H9 (cell line): ENCODE data around the gene IDH2. TPM values are rescaled to one million over a fixed set of nuclear protein-coding genes. Genes with fewer than 3 reads are reported as not detected.

Experiments used
- DNase-seq: peaks from one replicate; pipeline ENCODE4 v3.0.0-alpha.2; 2017
- H2AFZ ChIP-seq: one replicate; pipeline ENCODE4 v1.6.1; 2013; ENCODE audit warnings: mild to moderate bottlenecking, low read length, control low read depth, moderate library complexity
- H2AK5ac ChIP-seq: 2 replicates; pipeline ENCODE4 v1.6.1; 2013; ENCODE audit warnings: low read length, control low read depth, mixed read lengths; ENCODE audit not compliant: insufficient read length
- H2BK120ac ChIP-seq: one replicate; pipeline ENCODE4 v1.6.1; 2013; ENCODE audit warnings: low read depth, mild to moderate bottlenecking, low read length, control low read depth, inconsistent platforms; ENCODE audit not compliant: poor library complexity, severe bottlenecking
- H2BK12ac ChIP-seq: 2 replicates; pipeline ENCODE4 v1.6.1; 2013; ENCODE audit warnings: low read length, control low read depth, mixed read lengths, low read depth; ENCODE audit not compliant: insufficient read length
- H2BK15ac ChIP-seq: 2 replicates; pipeline ENCODE4 v1.6.1; 2013; ENCODE audit warnings: low read depth, low read length, control low read depth
- H2BK20ac ChIP-seq: one replicate; pipeline ENCODE4 v1.6.1; 2013; ENCODE audit warnings: low read depth, mild to moderate bottlenecking, low read length, control low read depth, inconsistent platforms; ENCODE audit not compliant: poor library complexity, severe bottlenecking
- H2BK5ac ChIP-seq: 2 replicates; pipeline ENCODE4 v1.6.1; 2013; ENCODE audit warnings: low read length, control low read depth, mixed read lengths; ENCODE audit not compliant: insufficient read length
- H3K14ac ChIP-seq: 2 replicates; pipeline ENCODE4 v1.6.1; 2013; ENCODE audit warnings: low read length, control low read depth; ENCODE audit not compliant: insufficient read depth
- H3K18ac ChIP-seq: 2 replicates; pipeline ENCODE4 v1.6.1; 2013; ENCODE audit warnings: low read depth, mild to moderate bottlenecking, mixed read lengths, low read length, control low read depth; ENCODE audit not compliant: insufficient read length
- H3K23ac ChIP-seq: 2 replicates; pipeline ENCODE4 v1.6.1; 2013; ENCODE audit warnings: low read length, control low read depth, mixed read lengths, low read depth; ENCODE audit not compliant: insufficient read length
- H3K23me2 ChIP-seq: 2 replicates; pipeline ENCODE4 v1.6.1; 2013; ENCODE audit warnings: low read depth, mild to moderate bottlenecking, mixed read lengths, low read length, control low read depth; ENCODE audit not compliant: insufficient read length, poor library complexity, severe bottlenecking
- H3K27ac ChIP-seq: 2 replicates; pipeline ENCODE4 v1.5.1; 2013; ENCODE audit warnings: low read length, control low read depth, mixed read lengths, low read depth; ENCODE audit not compliant: insufficient read length
- H3K27me3 ChIP-seq: 2 replicates; pipeline ENCODE4 v1.6.1; 2013; ENCODE audit warnings: low read length, control low read depth, inconsistent platforms; ENCODE audit not compliant: insufficient read depth
- H3K4ac ChIP-seq: 2 replicates; pipeline ENCODE4 v1.6.1; 2013; ENCODE audit warnings: low read depth, mild to moderate bottlenecking, control low read depth, inconsistent platforms, low read length, moderate library complexity
- H3K4me1 ChIP-seq: 2 replicates; pipeline ENCODE4 v1.6.1; 2013; ENCODE audit warnings: low read length, control low read depth, inconsistent platforms; ENCODE audit not compliant: insufficient read depth
- H3K4me2 ChIP-seq: 2 replicates; pipeline ENCODE4 v1.6.1; 2013; ENCODE audit warnings: low read length, control low read depth, mixed read lengths; ENCODE audit not compliant: insufficient read length, insufficient read depth
- H3K56ac ChIP-seq: 2 replicates; pipeline ENCODE4 v1.6.1; 2013; ENCODE audit warnings: low read depth, mild to moderate bottlenecking, mixed read lengths, low read length, control low read depth; ENCODE audit not compliant: insufficient read length
- H3K79me1 ChIP-seq: 2 replicates; pipeline ENCODE4 v1.6.1; 2013; ENCODE audit warnings: low read depth, mild to moderate bottlenecking, moderate library complexity, low read length, control low read depth, inconsistent platforms; ENCODE audit not compliant: insufficient read depth, poor library complexity, severe bottlenecking
- H3K79me2 ChIP-seq: 2 replicates; pipeline ENCODE4 v1.6.1; 2013; ENCODE audit warnings: low read length, control low read depth, inconsistent platforms; ENCODE audit not compliant: insufficient read depth
- H3K9ac ChIP-seq: 2 replicates; pipeline ENCODE4 v1.6.1; 2013; ENCODE audit warnings: low read length, control low read depth, mixed read lengths; ENCODE audit not compliant: insufficient read length; ENCODE audit errors: extremely low read depth
- H3K9me3 ChIP-seq: one replicate; pipeline ENCODE4 v1.6.1; 2013; ENCODE audit warnings: low read depth, low read length, inconsistent platforms; ENCODE audit not compliant: control insufficient read depth
- H3T11ph ChIP-seq: one replicate; pipeline ENCODE4 v1.6.1; 2013; ENCODE audit warnings: mild to moderate bottlenecking, low read length, control low read depth, inconsistent platforms
- H4K20me1 ChIP-seq: one replicate; pipeline ENCODE4 v1.6.1; 2013; ENCODE audit not compliant: control insufficient read depth, insufficient read length, insufficient read depth
- H4K5ac ChIP-seq: 2 replicates; pipeline ENCODE4 v1.6.1; 2013; ENCODE audit warnings: low read depth, mild to moderate bottlenecking, mixed read lengths, low read length, control low read depth; ENCODE audit not compliant: insufficient read length
- H4K8ac ChIP-seq: replicated peaks from 2 replicates; pipeline ENCODE4 v1.6.1; 2013; ENCODE audit warnings: low read length, control low read depth, mixed read lengths, low read depth; ENCODE audit not compliant: insufficient read length
- H4K91ac ChIP-seq: 2 replicates; pipeline ENCODE4 v1.6.1; 2013; ENCODE audit warnings: low read depth, mild to moderate bottlenecking, moderate library complexity, mixed read lengths, low read length, control low read depth; ENCODE audit not compliant: insufficient read length
- H3K27ac Mint-ChIP-seq, 3 experiments: 2 replicates in 2 of 3; 3 replicates in 1 of 3; pipeline ENCODE4 v1.8.0; 2020 to 2021; ENCODE audit warnings: mixed read lengths in 3 of 3, mild to moderate bottlenecking in 1 of 3, moderate library complexity in 1 of 3
- H3K27me3 Mint-ChIP-seq: 2 replicates; pipeline ENCODE4 v1.8.0; 2021; ENCODE audit warnings: low read depth, mild to moderate bottlenecking, moderate library complexity, mixed read lengths
- H3K36me3 Mint-ChIP-seq, 3 experiments: 2 replicates in 2 of 3; 3 replicates in 1 of 3; pipeline ENCODE4 v1.8.0; 2020 to 2021; ENCODE audit warnings: low read depth in 3 of 3, mixed read lengths in 3 of 3; ENCODE audit not compliant: insufficient read depth in 1 of 3
- H3K4me1 Mint-ChIP-seq, 2 experiments: 2 replicates each; pipeline ENCODE4 v1.8.0; 2020; ENCODE audit warnings: mixed read lengths in 2 of 2
- H3K4me3 Mint-ChIP-seq, 2 experiments: 2 replicates in 1 of 2; 3 replicates in 1 of 2; pipeline ENCODE4 v1.8.0; 2020 to 2021; ENCODE audit warnings: mild to moderate bottlenecking in 2 of 2, mixed read lengths in 2 of 2, moderate library complexity in 1 of 2
- H3K9me3 Mint-ChIP-seq, 2 experiments: 2 replicates in 1 of 2; 3 replicates in 1 of 2; pipeline ENCODE4 v1.8.0; 2020; ENCODE audit warnings: mild to moderate bottlenecking in 2 of 2, mixed read lengths in 2 of 2, moderate library complexity in 1 of 2
- WGBS: extraction: QIAGEN DNeasy Blood & Tissue Kit; methylation state at CpG from one replicate; pipeline ENCODE4 v1.1.7; 2013; ENCODE audit warnings: missing lambda C conversion rate, low lambda C conversion rate, mixed read lengths; ENCODE audit not compliant: insufficient read length; ENCODE audit errors: extremely low coverage; 5-methylcytosine and 5-hydroxymethylcytosine counted together
- total RNA-seq: library from RNA; stranded (reverse); gene quantifications from 2 replicates; pipeline ENCODE4 v1.2.1, GENCODE V29; 2021
- TF ChIP-seq, protein P1 (sequence below): fragments of 200-600 bp; sonication (generic); conservative IDR thresholded peaks from 3 replicates; pipeline ENCODE4 v1.8.0; 2021; ENCODE audit warnings: antibody characterized with exemption, mild to moderate bottlenecking

The IDH2 gene
- total RNA-seq, 1 experiment from 2014 or later = 57.7 TPM

DNA sequence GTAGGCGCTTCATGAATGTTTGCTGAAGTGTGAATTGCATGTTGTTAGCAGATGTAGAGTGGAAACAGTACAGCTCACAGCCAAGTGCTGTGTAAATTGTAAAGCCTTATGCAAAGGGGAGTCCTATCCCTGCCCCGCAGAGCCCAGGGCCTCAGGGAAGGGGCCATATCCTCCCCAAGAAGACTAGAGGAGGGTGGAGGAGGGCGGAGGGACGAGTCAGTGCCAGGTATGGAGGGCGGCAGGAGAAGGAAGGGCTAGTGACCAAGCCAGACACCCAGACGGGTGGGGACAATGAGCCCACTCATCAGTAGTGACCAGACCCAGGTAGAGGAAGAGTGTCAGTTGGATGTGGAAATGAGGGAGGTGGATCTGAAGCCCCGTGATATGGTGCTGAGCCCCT is 56.0 kb downstream of the IDH2 start:
- Mint-ChIP-seq H3K36me3 (no peaks in the 10 kb centered on the region; a peak in 1 of 7 replicates), H3K9me3 (no peaks in the 10 kb centered on the region), H3K27ac (peak overlapping the region in 1 of 3 experiments; percentile 75; a peak in 2 of 7 replicates), H3K27me3 (no peaks in the 10 kb centered on the region), H3K4me1 (peaks cover 22 to 24% of the 10 kb centered on the region in 2 experiments), H3K4me3 (no peak overlapping the region)
- no CpG with 5 or more reads among the region's 7 CpGs for WGBS
- no peak overlapping the region for H3K56ac ChIP-seq
- H3K18ac ChIP-seq = peak overlapping the region; percentile 16
- no peaks in the 10 kb centered on the region for H3K79me1 ChIP-seq
- TF ChIP-seq, protein P1, sequence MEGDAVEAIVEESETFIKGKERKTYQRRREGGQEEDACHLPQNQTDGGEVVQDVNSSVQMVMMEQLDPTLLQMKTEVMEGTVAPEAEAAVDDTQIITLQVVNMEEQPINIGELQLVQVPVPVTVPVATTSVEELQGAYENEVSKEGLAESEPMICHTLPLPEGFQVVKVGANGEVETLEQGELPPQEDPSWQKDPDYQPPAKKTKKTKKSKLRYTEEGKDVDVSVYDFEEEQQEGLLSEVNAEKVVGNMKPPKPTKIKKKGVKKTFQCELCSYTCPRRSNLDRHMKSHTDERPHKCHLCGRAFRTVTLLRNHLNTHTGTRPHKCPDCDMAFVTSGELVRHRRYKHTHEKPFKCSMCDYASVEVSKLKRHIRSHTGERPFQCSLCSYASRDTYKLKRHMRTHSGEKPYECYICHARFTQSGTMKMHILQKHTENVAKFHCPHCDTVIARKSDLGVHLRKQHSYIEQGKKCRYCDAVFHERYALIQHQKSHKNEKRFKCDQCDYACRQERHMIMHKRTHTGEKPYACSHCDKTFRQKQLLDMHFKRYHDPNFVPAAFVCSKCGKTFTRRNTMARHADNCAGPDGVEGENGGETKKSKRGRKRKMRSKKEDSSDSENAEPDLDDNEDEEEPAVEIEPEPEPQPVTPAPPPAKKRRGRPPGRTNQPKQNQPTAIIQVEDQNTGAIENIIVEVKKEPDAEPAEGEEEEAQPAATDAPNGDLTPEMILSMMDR = no peak
- no peak overlapping the region for H3T11ph ChIP-seq
- H3K23me2 ChIP-seq = no peaks in the 10 kb centered on the region
- no peak overlapping the region for H2AFZ ChIP-seq
- no peak overlapping the region for H3K4ac ChIP-seq
- no peak for DNase-seq
- H3K23ac ChIP-seq = no peak overlapping the region
- H3K27ac ChIP-seq = no peak overlapping the region
- H3K27me3 ChIP-seq = no peaks in the 10 kb centered on the region
- no peak overlapping the region for H2BK15ac ChIP-seq
- no peak overlapping the region for H4K5ac ChIP-seq
- H3K9me3 ChIP-seq = no peaks in the 10 kb centered on the region
- no peak overlapping the region for H2BK120ac ChIP-seq
- H2BK20ac ChIP-seq = no peak overlapping the region
- H3K4me1 ChIP-seq = no peaks in the 10 kb centered on the region
- no peak overlapping the region for H3K9ac ChIP-seq
- no peak overlapping the region for H4K8ac ChIP-seq
- no peaks in the 10 kb centered on the region for H4K20me1 ChIP-seq
- H3K14ac ChIP-seq = no peak overlapping the region
- no peak overlapping the region for H2BK5ac ChIP-seq
- no peaks in the 10 kb centered on the region; the same call in 1 of the 2 replicates for H3K79me2 ChIP-seq
- no peak overlapping the region for H4K91ac ChIP-seq
- no peak overlapping the region for H2AK5ac ChIP-seq
- no peak overlapping the region for H3K4me2 ChIP-seq
- H2BK12ac ChIP-seq = no peak overlapping the region
